Fibroblast of lung (primary cell): Measurements from ENCODE around the gene ANXA9. TPM values are rescaled to one million over a fixed set of nuclear protein-coding genes. Genes with fewer than 3 reads are reported as not detected.

Experiments used
- DNase-seq, 2 donors: peaks; one replicate each; pipeline versions ENCODE4 v3.0.0 to v3.0.0-alpha.2; 2010; ENCODE audit warnings: low read depth in 2 of 2
- H2AFZ ChIP-seq: 2 replicates; pipeline ENCODE4 v1.5.1; 2012; ENCODE audit warnings: low read length, control low read depth, inconsistent platforms
- H3K27ac ChIP-seq: 2 replicates; pipeline ENCODE4 v1.5.1; 2011; ENCODE audit warnings: low read length, control low read depth; ENCODE audit not compliant: insufficient read depth
- H3K27me3 ChIP-seq: 2 replicates; pipeline ENCODE4 v1.5.1; 2011; ENCODE audit warnings: mild to moderate bottlenecking, low read length; ENCODE audit not compliant: control insufficient read depth, insufficient read depth
- H3K36me3 ChIP-seq: 2 replicates; pipeline ENCODE4 v1.5.1; 2011; ENCODE audit warnings: low read length; ENCODE audit not compliant: control insufficient read depth, insufficient read depth
- H3K4me1 ChIP-seq: 2 replicates; pipeline ENCODE4 v1.5.1; 2011; ENCODE audit warnings: low read length; ENCODE audit not compliant: control insufficient read depth, insufficient read depth; ENCODE audit errors: extremely low read depth
- H3K4me2 ChIP-seq: 2 replicates; pipeline ENCODE4 v1.5.1; 2011; ENCODE audit warnings: low read length, control low read depth; ENCODE audit not compliant: insufficient read depth; ENCODE audit errors: extremely low read depth
- H3K4me3 ChIP-seq, 4 experiments: fragments of 200-600 bp in 1 of 4; sonication (generic) in 1 of 4; replicated peaks in 1 of 4; 2 replicates each; pipeline ENCODE4 v1.5.1; 2011 to 2016; ENCODE audit warnings: low read length in 4 of 4, low read depth in 3 of 4, mild to moderate bottlenecking in 3 of 4, control low read depth in 2 of 4, inconsistent platforms in 1 of 4, mixed read lengths in 1 of 4; ENCODE audit not compliant: insufficient read depth in 1 of 4; ENCODE audit errors: control extremely low read depth in 1 of 4
- H3K79me2 ChIP-seq: 2 replicates; pipeline ENCODE4 v1.5.1; 2012; ENCODE audit warnings: mild to moderate bottlenecking, low read length, inconsistent platforms; ENCODE audit not compliant: control insufficient read depth, insufficient read depth
- H3K9ac ChIP-seq: 2 replicates; pipeline ENCODE4 v1.5.1; 2011; ENCODE audit warnings: mild to moderate bottlenecking, low read length, control low read depth; ENCODE audit not compliant: insufficient read depth
- H3K9me3 ChIP-seq: 2 replicates; pipeline ENCODE4 v1.5.1; 2012; ENCODE audit warnings: low read depth, low read length; ENCODE audit not compliant: control insufficient read depth, insufficient read depth
- H4K20me1 ChIP-seq: 2 replicates; pipeline ENCODE4 v1.5.1; 2011; ENCODE audit warnings: low read length; ENCODE audit not compliant: control insufficient read depth, insufficient read depth; ENCODE audit errors: extremely low read depth
- EZH2 ChIP-seq: IDR thresholded peaks from 2 replicates; pipeline ENCODE4 v1.5.1; 2012; ENCODE audit warnings: low read length, control low read depth, mild to moderate bottlenecking; ENCODE audit errors: missing control alignments
- polyA plus RNA-seq, 2 donors: library from polyadenylated mRNA; depleted of rRNA in 1 of 2; stranded (reverse) in 1 of 2; unstranded in 1 of 2; fragments of >200 nt; gene quantifications; 2 replicates each; pipeline ENCODE4 v1.2.1, GENCODE V29; 2011 to 2012; ENCODE audit warnings: missing spikeins in 1 of 2
- total RNA-seq: library from RNA; depleted of rRNA; stranded (reverse); fragments of >200 nt; gene quantifications from 2 replicates; pipeline ENCODE4 v1.2.1, GENCODE V29; 2014
- TF ChIP-seq, protein P1 (sequence below), 2 donors: IDR thresholded peaks in 1 of 2; conservative IDR thresholded peaks in 1 of 2; 1 replicate in 1 of 2; 2 replicates in 1 of 2; pipeline ENCODE4 v1.5.1; 2011 to 2012; ENCODE audit warnings: low read length in 2 of 2, control low read depth in 1 of 2, inconsistent platforms in 1 of 2, low read depth in 1 of 2, mild to moderate bottlenecking in 1 of 2

The ANXA9 gene
- total and polyA plus RNA-seq, 2 donors (not counting 1 experiment from before 2014, with no cell fraction given), result 0.07 to 0.33 TPM

DNA sequence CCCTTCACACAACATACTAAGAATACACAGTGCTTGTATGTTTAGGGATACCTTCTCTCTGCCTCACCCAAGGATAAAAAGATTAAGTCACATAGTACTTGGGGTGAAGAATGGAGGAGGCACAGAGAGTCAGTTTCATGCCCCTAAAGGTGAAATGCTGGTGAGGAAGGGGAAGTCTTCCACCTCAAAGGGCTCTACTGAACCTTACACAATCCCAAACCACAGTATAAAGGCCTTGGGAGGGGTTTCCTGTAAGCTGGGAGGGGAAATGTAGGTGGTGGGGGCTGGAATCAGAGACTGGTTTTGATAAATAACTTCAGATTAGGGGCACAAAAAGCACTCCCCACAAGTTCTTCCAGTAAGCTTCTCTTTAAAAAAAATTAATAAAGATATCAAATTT lies 21.1 kb downstream of the ANXA9 start:
- peaks cover 3% of the 10 kb centered on the region for H3K79me2 ChIP-seq
- no peaks in the 10 kb centered on the region for H4K20me1 ChIP-seq
- no peak overlapping the region for H3K27ac ChIP-seq
- H3K36me3 ChIP-seq, result peaks cover 3% of the 10 kb centered on the region
- no peaks in the 10 kb centered on the region for H3K9me3 ChIP-seq
- H3K4me1 ChIP-seq, result peaks cover 12% of the 10 kb centered on the region
- H3K9ac ChIP-seq, result no peak overlapping the region
- H3K4me2 ChIP-seq, result no peak overlapping the region
- H3K27me3 ChIP-seq, result no peaks in the 10 kb centered on the region
- TF ChIP-seq EZH2, result no peak
- TF ChIP-seq, protein P1, sequence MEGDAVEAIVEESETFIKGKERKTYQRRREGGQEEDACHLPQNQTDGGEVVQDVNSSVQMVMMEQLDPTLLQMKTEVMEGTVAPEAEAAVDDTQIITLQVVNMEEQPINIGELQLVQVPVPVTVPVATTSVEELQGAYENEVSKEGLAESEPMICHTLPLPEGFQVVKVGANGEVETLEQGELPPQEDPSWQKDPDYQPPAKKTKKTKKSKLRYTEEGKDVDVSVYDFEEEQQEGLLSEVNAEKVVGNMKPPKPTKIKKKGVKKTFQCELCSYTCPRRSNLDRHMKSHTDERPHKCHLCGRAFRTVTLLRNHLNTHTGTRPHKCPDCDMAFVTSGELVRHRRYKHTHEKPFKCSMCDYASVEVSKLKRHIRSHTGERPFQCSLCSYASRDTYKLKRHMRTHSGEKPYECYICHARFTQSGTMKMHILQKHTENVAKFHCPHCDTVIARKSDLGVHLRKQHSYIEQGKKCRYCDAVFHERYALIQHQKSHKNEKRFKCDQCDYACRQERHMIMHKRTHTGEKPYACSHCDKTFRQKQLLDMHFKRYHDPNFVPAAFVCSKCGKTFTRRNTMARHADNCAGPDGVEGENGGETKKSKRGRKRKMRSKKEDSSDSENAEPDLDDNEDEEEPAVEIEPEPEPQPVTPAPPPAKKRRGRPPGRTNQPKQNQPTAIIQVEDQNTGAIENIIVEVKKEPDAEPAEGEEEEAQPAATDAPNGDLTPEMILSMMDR (conservative IDR thresholded peaks at IDR 0.05 in 1 of 2, IDR thresholded peaks at IDR 0.05 in 1 of 2; ENCODE audit: low read depth in 1 of 2, low read length in 2 of 2), result no peak
- H2AFZ ChIP-seq, result no peak overlapping the region
- DNase-seq, result no peak
- H3K4me3 ChIP-seq, result peak overlapping the region in 1 of 4 experiments; percentile 15

DNA sequence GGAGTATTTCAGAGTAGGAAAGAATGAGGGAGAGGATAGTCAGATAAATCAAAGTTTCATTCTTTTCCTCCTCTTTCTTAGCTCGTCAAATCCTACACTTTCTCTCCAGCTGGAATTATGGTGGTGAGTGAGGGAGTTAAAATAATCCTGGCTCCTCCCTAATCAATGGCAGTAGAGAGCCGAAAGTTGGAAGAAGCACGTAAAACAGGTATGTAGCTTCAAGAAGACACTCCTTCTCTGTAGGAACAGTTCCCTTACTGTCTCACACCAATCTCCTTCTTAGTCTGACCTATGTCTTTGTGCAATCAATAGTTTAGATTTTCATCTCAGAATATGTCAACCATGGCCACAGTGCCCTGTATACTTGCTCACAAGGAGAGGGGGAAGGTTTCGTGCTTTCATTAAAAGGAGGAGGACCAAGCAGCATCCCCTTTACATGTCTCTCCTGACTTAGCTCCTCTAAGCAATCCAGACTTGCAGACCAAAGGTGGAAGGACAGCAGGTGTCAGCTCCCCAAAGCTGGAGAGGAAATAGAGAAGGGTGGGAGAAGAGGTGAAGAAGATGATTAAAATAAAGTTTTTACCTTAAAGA lies 23.7 kb downstream of the ANXA9 start:
- Histone ChIP-seq H3K4me1 (peaks cover 14% of the 10 kb centered on the region), H3K4me3 (peak overlapping the region; percentile 64 to 84 (median 72)), H3K9ac (peak overlapping the region; percentile 56), H4K20me1 (no peaks in the 10 kb centered on the region), H3K27me3 (no peaks in the 10 kb centered on the region), H3K27ac (peak overlapping the region; percentile 94), H3K4me2 (peak overlapping the region; percentile 99), H3K79me2 (peaks cover 3% of the 10 kb centered on the region), H3K36me3 (peaks cover 3% of the 10 kb centered on the region), H3K9me3 (no peaks in the 10 kb centered on the region), H2AFZ (peak overlapping the region; percentile 84)
- no peak for DNase-seq
- no peak for TF ChIP-seq EZH2
- TF ChIP-seq, protein P1 (conservative IDR thresholded peaks at IDR 0.05 in 1 of 2, IDR thresholded peaks at IDR 0.05 in 1 of 2; ENCODE audit: low read depth in 1 of 2, low read length in 2 of 2), result no peak

DNA sequence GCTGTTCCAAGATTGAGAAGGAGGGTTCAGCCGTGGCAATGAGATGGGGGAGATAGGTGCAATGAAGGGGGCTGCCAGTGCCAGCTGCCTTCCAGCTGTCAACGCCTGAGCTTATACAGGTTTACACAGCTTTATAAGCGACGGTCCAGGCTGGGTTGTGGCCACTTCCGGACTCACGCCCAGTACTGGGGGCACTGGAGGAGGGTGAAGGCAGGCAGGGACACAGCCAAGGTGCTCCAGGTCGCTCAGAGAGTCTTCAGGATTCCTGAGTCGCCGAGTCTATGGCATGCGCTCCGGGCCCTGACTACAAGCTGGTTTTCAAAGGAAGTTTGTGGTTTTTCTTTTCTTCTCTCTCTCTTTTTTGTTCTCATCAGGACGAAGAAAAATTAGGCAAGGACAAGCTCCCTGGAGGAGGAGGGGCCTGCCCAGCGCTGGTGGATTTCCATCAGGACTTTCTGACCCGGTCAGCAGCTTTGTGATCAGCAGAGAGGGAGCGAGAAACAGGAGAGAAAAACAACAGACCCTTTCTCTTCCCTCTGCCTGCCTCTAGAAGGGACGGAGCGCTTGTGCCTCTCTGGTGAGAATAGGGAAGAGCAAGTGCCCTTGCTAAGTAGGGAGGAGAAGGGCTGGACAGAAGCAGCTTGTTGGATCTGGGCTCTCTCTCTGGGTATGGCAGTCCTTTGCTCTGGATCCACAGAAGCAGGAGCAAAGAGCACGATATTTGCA lies 24.4 kb downstream of the ANXA9 start, which contains the start of gene MINDY1:
Gene MINDY1 (minus strand): TSS at position 576 of the 726 bp plus-strand sequence. CDS start 4,285 bp downstream, outside the sequence.
- peak within 1 kb of the TSS; percentile 94 for H3K27ac ChIP-seq
- DNase-seq, result peak; percentile 86 to 89
- H2AFZ ChIP-seq, result peak within 1 kb of the TSS; percentile 84
- H3K9ac ChIP-seq, result peak within 1 kb of the TSS; percentile 56
- H3K4me1 ChIP-seq, result peaks cover 14% of the 10 kb centered on the region
- H3K9me3 ChIP-seq, result no peaks in the 10 kb centered on the region
- no peaks in the 10 kb centered on the region for H3K36me3 ChIP-seq
- H3K27me3 ChIP-seq, result no peaks in the 10 kb centered on the region
- H4K20me1 ChIP-seq, result no peaks in the 10 kb centered on the region
- peak within 1 kb of the TSS; percentile 99 for H3K4me2 ChIP-seq
- H3K79me2 ChIP-seq, result peaks cover 3% of the 10 kb centered on the region
- H3K4me3 ChIP-seq, result peak within 1 kb of the TSS; percentile 64 to 94 (median 72)
- TF ChIP-seq, protein P1 (conservative IDR thresholded peaks at IDR 0.05 in 1 of 2, IDR thresholded peaks at IDR 0.05 in 1 of 2; ENCODE audit: low read depth in 1 of 2, low read length in 2 of 2), result peak; percentile 56 to 70
- no peak for TF ChIP-seq EZH2
